Left lobe of liver (tissue), 2 donors: ENCODE results near the gene PAIP1. TPM values are rescaled to one million over a fixed set of nuclear protein-coding genes. Genes with fewer than 3 reads are reported as not detected.
"Not testable (repeated sequence)": the region's sequence is repeated elsewhere in the genome, so short reads cannot be mapped to it uniquely, and the experiment has no call there.

ENCODE experiments used
- ATAC-seq: fragments of 200-7000 bp; cut with Tn5 transposase; one replicate; pipeline ENCODE4 v1.9.1; 2020; ENCODE audit warnings: mild to moderate bottlenecking, moderate library complexity
- DNase-seq: peaks from one replicate; pipeline ENCODE4 v3.0.0-alpha.2; 2020; ENCODE audit warnings: low spot score
- total RNA-seq: library from RNA; stranded (reverse); gene quantifications from one replicate; pipeline ENCODE4 v1.2.1, GENCODE V29; 2021
- donor health status: DM: no; HTN: no; CAD: no; lungs with moderate emphysema.
- donor health status: DM: no; HTN: yes; CAD: no.

The PAIP1 gene
- total RNA-seq, 1 donor from 2014 or later = 32.8 TPM

DNA sequence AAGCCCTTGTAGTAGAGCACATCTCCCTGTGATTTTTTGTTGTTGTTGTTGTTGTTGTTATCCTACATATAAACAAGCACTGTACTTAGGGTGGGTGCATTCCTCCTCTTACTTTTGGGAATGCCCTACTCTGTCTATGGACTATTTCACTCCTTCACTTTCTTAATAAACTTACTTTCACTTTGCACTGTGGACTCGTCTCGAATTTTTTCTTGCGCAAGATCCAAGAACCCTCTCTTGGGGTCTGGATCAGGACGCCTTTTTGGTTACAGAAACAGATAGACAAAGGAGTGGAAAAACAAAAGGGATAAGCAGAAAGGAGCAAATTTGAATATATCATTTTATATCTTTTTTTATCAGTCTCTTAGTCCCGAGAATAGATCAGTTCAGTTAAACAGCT is 14.4 kb upstream of the PAIP1 start:
- no peak for ATAC-seq
- no peak for DNase-seq

DNA sequence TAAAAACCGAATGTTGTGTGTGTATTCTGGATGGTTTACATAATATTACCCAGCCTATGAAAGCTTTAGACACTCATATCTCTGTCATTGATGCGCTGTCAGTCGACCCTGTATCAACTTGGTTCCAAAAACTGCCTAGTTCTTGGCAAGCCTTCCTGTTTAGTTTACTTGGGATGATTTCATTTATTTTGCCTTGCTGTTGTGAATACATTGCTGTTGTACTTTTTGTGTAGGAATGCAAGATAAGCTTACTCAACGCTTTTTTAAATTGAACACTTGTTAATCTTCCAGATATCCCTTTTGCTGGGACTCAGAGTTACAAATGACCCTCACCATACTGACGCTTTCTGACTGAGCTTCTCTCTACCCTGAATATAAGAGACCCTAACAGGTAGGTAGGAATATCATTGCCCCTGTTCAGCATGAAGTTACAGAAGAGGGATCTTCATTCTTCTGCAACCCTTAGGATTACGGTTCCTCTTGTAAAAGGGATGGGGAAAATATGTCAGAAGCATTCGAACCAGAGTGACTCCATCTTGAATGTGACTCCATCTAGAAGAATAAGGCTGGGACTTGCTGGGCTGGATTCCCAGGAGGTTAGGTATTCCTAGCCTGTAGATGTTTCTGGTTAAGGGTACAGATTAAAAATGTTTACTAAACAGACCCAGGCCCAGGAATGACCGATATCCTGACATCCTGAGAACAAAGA is 13.7 kb upstream of the PAIP1 start:
- ATAC-seq (no peak), DNase-seq (no peak)

GRCh38 chr5:43569236-43569746 is 12.4 kb upstream of the PAIP1 start:
- peak; percentile 78 for ATAC-seq

GRCh38 chr5:43567967-43568366 is 11.1 kb upstream of the PAIP1 start:
- no peak for DNase-seq
- ATAC-seq = no peak

More at GRCh38 chr5:43569236-43569746, 12.4 kb upstream of the PAIP1 start:
- no peak for DNase-seq

DNA sequence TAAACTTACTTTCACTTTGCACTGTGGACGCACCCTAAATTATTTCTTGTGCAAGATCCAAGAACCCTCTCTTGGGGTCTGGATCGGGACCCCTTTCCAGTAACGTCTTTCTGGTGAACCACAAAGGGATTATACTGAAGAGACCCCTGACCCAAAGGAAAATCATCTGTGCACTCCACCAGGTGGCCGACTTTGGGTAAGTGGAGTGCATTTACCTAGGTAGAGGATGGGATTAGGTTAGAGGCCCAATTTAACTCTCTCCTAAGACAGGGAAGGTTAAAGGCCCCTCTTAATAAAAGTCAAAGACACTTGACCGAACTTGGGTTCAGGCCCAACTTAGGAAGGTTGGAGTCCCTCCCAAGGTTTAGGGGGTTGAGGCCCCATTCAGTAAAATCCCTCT is 8.2 kb upstream of the PAIP1 start:
- no peak for DNase-seq
- ATAC-seq = no peak

DNA sequence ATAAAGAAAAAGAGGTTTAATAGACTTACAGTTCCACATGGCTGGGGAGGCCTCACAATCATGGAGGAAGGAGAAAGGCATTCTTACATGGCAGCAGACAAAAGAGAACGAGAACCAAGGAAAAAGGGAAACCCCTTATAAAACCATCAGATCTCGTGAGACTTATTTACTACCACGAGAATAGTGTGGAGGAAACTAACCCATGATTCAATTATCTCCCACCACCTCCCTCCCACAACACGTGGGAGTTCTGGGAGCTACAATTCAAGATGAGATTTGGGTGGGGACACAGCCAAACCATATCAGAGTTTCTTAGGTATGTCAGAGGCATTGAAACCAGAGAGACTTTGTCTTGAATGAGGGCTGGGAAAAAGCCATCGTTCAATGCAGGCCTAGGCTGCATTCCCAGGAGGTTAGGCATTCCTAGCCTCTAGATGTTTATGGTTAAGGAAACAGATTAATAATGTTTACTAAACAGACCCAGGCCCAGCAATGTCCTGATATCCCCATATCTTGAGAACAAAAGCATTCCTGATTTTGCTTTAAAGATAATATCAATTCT is 7.5 kb upstream of the PAIP1 start:
- no peak for DNase-seq

DNA sequence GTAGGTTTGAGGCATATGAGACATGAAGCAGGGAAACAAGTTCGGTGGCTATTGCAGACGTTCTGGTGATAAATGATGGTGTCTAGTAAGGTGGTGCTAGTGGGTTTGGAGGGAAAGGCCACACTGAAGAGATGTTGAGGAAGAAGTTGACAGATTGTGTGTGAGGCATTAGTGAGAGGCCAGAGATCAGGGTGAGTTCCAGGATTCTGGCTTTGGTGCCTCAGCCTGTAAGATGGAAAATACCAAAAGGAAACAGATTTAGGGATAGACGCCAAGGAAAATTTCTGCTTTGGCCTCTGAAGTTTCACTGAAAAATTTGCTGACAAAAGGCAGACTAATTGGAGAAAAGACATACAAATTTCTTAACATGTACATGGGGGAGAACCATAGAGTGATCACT is 6.4 kb upstream of the PAIP1 start:
- no peak for DNase-seq
- ATAC-seq = no peak

More for the DNA sequence above, 7.5 kb upstream of the PAIP1 start:
- no peak for ATAC-seq

DNA sequence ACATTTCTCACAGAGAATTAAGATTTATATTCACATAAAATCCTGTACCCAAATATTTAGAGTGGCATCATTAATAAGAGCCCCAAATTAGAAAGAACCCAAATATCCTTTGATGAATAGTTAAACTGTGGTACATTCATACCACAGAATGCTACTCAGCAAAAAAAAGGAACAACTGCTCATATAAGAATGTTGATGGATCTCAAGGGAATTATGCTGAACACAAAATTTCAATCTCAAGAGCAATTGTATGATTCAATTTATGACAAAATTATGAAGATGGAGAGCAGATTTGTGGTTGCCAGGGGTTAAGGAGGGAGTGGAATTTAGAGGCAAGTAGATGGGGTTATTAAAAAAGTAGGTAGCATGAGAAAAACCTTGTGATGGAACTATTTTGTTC is 4.5 kb upstream of the PAIP1 start:
- no peak for ATAC-seq
- no peak for DNase-seq

- no peak for ATAC-seq
- DNase-seq = no peak
Observed at GRCh38 chr5:43560128-43560527, 3.3 kb upstream of the PAIP1 start.

DNA sequence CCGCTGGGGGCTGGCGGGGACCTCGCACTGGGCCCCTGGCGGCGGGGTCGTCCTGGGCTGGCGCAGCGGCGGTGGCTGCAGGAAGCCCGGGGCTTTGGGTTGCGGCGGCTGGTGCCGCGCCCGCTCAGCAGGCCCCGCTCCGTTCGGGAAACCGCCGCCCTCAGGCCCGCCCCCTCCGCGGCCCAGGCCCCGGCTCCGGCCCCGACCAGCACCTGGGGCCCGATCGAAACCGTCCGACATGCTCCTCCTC is 345 bp downstream of the PAIP1 start:
- DNase-seq = not testable (repeated sequence)

DNA sequence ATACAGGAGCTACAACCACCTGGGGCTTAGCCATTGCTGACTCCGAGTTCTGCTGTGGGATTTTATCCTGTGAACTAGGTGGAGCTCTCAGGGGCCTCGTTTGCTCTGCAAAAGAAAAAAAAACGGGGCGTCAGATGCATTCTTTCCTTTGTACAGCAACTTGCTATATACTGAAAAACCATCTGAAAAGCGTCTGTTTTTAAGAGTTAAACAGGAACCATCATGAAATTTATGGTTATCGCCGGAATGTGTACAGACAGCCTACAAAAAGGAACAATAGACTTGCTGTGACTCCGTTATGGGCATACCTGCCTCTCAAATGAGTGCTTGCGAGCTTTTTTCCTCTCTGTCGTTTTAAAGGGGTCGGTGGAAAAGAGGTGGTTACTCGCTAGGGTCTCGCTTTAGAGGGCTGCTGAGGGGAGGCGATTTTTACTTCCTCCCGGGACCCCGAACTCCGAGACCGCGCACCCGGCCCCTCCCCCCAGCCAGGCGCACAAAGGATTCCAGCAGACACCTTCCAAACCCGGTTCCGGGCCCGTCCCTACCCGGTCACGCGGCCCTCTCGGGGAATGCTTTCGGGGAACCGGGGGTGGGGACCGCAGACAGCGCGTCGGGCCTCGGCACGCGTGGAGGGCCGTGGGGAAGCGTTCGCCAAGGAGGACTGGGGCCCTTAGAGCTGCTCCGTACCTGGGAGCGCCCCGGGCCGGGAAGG is 826 bp downstream of the PAIP1 start:
- DNase-seq (peak; percentile 75), ATAC-seq (peak; percentile 59)

More for the DNA sequence above, 345 bp downstream of the PAIP1 start:
- ATAC-seq = peak; percentile 94

- DNase-seq = no peak
- no peak for ATAC-seq
Observed at GRCh38 chr5:43554497-43554896, 2.4 kb downstream of the PAIP1 start.

DNA sequence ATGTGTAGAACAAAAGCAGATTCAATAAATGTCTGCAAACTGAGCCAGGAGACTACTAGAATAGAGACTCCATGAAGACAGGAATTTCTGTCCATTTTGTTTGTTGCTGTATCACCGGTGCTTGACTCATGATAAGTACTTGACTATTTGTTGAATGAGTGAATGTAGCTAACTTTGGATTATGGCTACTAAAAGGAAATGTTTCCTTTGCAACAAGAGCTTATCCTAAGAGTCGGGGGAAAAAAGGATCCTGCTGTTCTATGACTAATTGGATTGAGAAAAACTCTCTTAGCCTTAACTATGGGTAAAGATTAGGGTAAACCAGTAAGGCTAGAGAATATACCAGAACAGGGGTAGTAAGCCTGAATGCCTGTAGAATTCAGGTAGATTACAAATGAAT is 3.5 kb downstream of the PAIP1 start:
- no peak for ATAC-seq

DNA sequence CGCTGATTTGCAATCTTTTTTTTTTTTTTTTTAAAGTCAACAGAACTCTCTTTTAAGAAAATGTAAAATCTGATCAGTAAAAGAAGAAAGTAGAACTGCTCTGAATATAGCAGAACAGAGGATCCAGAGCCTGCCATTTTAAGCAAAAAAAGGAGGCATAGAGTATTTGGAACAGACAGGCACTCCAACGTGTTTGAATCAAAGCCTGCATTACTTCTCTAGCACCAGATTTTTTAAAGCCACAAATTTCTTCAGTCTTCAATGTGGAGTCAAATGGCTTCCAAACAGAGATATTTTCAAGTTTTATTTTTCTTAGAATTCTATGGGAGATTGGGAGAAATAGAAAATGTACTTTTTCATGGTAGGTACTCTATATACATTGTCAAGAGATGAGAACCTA is 5.1 kb downstream of the PAIP1 start:
- ATAC-seq (no peak), DNase-seq (no peak)

More for the DNA sequence above, 3.5 kb downstream of the PAIP1 start:
- DNase-seq = no peak

- ATAC-seq, DNase-seq: not testable (repeated sequence)
Observed at GRCh38 chr5:43549272-43549671, 7.6 kb downstream of the PAIP1 start.

DNA sequence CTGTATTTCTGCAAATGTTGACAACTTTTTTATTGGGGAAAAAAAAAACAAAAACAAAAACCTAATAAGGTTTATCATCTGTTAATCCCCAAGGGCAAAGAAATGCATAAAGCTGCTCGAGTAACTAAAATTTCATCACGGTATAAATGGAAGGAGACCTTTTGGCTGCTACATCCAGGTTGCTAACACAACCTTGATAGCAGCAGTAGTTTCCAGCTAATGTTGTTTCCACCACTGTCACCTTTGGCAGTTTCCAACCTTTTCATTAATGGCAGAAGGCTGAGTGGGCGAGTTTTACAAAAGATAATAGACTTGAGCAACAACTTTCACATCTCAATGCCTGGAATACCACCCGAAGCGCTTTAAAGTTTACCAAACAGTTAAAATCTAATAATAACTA is 8.5 kb downstream of the PAIP1 start:
- no peak for ATAC-seq
- DNase-seq = no peak

DNA sequence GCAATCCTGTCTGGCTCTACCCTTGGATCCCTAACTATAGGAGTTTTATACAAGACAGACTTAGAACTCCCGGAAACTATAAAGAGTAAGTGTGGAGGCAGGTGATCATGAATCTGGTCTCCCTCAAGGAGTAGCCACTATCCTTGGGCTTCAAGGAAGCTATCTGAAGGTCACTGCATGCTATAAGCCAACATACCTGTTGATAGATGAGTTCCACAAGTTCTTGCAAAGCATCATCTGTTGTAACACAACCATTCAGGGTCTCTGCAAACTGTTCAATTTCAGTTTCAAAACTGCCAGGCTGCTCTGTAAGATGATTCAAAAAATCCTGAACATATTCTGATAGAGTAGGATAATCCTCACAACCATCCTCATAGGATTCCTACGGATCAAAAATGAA is 9.3 kb downstream of the PAIP1 start:
- ATAC-seq = no peak
- DNase-seq = no peak

DNA sequence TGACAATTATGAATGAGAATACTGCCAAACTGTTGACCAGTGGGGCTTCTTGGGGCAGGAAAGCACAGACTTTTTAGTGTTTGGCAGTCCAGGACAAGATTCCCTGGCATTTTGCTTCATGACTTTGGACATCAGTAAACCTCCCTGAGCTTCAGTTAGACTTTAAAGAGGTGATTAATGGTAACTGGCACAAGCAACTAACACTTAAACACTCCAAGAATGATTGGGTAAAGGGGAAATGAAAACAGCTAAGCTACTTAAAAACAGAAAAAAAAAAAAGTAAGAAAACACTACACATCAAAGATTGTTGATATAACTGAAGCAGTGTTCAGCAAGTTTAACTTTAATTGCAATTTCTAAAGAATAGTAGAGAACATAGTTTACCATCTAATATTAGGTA is 13.4 kb downstream of the PAIP1 start:
- DNase-seq = no peak
- ATAC-seq = peak; percentile 56

- DNase-seq (no peak), ATAC-seq (no peak)
Observed at GRCh38 chr5:43540746-43541145, 16.1 kb downstream of the PAIP1 start.

DNA sequence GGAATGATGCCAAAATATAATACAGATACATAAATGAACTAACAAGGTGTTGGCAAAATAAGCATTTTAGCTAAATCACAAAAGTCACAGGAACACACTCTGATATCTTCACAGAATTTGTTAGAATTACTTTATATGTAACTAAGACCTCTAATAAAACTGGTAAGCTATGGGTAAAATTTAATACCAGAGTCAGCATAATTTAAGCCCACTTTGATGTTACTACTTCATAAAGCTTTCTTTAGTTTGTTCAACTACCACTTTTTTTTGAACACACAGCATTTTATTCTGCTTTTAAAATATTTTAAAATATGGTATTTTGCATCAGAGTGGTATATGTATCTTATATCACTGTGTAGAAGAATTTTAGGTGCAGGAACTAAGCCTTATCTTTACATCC is 19.9 kb downstream of the PAIP1 start:
- ATAC-seq = no peak
- no peak for DNase-seq

GRCh38 chr5:43533646-43534045 is 23.2 kb downstream of the PAIP1 start:
- DNase-seq (no peak), ATAC-seq (no peak)

GRCh38 chr5:43530648-43531047 is 26.2 kb downstream of the PAIP1 start:
- no peak for ATAC-seq
- no peak for DNase-seq
